ENCODE results near the gene SOX8.

The SOX8 gene

DNA sequence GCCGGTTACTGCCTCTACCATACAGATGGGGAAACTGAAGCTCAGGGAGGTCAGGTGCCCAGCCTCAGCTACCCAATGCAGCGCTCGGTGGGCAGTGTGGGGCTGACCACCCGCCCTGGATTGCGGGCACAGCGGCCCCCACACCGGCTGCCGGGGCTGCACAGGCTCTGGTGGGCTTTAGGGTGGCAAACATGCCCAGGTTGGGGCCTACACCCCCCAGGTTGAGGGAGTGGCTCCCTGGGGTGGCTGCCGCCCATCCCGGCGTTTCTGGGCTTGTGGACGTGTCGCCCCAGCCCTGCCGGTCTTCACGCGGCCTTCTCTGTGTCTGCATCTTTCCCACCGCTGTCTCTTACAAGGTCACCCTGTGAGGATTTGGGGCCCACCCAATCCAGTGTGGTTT is 50.1 kb downstream of the SOX8 start:
- TF ChIP-seq, protein P1, sequence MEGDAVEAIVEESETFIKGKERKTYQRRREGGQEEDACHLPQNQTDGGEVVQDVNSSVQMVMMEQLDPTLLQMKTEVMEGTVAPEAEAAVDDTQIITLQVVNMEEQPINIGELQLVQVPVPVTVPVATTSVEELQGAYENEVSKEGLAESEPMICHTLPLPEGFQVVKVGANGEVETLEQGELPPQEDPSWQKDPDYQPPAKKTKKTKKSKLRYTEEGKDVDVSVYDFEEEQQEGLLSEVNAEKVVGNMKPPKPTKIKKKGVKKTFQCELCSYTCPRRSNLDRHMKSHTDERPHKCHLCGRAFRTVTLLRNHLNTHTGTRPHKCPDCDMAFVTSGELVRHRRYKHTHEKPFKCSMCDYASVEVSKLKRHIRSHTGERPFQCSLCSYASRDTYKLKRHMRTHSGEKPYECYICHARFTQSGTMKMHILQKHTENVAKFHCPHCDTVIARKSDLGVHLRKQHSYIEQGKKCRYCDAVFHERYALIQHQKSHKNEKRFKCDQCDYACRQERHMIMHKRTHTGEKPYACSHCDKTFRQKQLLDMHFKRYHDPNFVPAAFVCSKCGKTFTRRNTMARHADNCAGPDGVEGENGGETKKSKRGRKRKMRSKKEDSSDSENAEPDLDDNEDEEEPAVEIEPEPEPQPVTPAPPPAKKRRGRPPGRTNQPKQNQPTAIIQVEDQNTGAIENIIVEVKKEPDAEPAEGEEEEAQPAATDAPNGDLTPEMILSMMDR (IDR thresholded peaks at IDR 0.05; ENCODE audit: extremely low read depth, insufficient read depth, missing control alignments), result no peak
- DNase-seq (ENCODE audit: low spot score), result no peak
- in situ Hi-C loops (cut with MboI; ENCODE audit: low pct_unique_long_range_greater_than_20kb, low sequenced_read_pairs, unreplicated experiment), result no loop called here

DNA sequence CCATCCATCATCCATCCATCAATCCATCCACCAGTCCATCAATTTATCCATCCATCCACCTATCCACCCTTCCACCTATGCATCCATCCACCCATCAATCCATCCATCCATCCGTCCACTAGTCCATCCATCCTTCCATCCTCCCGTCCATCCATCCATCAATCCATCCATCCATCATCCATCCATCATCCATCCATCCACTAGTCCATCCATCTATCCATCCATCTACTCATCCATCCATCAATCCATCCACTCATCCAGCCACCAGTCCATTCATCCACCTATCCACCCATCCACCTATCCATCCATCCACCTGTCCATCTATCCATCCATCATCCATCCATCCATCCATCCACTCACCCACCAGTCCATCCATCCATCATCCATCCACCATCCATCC is 51.0 kb downstream of the SOX8 start:
- no peak for DNase-seq (ENCODE audit: low spot score)
- in situ Hi-C loops (cut with MboI; ENCODE audit: low pct_unique_long_range_greater_than_20kb, low sequenced_read_pairs, unreplicated experiment), result no loop called here
- TF ChIP-seq, protein P1 (IDR thresholded peaks at IDR 0.05; ENCODE audit: extremely low read depth, insufficient read depth, missing control alignments), result no peak

DNA sequence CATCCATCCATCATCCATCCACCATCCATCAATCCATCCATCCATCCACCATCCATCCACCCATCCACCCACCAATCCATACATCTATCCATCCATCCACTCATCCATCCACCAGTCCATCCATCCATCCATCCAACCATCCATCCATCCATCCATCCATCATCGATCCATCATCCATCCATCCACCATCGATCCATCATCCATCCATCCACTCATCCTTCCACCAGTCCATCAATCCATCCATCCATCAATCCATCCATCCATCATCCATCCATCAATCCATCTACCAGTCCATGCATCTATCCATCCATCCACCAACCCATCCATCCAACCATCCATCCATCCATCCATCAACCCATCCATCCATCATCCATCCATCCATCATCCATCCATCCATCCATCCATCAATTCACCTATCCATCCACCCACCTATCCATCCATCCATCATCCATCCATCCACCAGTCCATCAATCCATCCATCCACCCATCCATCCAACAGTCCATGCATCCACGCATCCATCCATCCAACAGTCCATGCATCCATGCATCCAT is 51.6 kb downstream of the SOX8 start:
- TF ChIP-seq, protein P1 (IDR thresholded peaks at IDR 0.05; ENCODE audit: extremely low read depth, insufficient read depth, missing control alignments), result no peak
- in situ Hi-C loops (cut with MboI; ENCODE audit: low pct_unique_long_range_greater_than_20kb, low sequenced_read_pairs, unreplicated experiment), result no loop called here
- DNase-seq (ENCODE audit: low spot score), result no peak

DNA sequence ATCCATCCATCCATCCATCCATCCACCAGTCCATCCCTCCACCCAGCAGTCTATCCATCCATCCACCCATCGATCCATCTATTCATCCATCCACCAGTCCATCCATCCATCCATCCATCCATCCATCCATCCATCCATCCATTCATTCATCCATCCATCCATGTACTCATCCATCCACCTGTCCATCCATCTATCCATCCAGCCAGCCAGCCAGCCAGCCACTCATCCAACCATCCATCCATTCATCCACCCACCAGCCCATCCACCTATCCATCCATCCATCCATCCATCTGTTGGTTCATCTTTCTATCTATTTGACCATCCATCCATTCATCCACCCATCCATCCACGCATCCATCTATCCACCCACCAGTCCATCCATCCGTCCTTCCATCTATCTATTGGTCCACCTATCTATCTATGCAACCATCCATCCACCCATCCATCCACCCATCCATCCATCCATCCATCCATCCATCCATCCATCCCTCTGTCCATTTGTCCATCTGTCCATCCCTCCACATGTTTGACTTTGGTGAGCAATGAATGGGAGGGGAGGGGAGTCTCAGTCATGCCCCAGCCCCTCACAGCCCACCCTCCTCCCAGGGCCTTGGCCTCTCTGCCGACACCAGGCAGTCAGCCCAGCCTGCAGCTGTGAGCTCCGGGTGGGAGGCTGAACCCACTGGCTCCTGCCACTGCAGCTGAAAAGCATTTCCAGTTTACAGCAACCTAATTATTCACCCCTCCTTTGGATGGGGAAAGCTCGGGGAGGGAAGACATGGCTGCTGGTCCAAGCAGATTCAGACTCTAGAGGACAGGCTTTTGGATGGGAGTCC is 52.9 kb downstream of the SOX8 start:
- TF ChIP-seq, protein P1 (IDR thresholded peaks at IDR 0.05; ENCODE audit: extremely low read depth, insufficient read depth, missing control alignments), result no peak
- no peak for DNase-seq (ENCODE audit: low spot score)
- in situ Hi-C loops (cut with MboI; ENCODE audit: low pct_unique_long_range_greater_than_20kb, low sequenced_read_pairs, unreplicated experiment), result no loop called here

DNA sequence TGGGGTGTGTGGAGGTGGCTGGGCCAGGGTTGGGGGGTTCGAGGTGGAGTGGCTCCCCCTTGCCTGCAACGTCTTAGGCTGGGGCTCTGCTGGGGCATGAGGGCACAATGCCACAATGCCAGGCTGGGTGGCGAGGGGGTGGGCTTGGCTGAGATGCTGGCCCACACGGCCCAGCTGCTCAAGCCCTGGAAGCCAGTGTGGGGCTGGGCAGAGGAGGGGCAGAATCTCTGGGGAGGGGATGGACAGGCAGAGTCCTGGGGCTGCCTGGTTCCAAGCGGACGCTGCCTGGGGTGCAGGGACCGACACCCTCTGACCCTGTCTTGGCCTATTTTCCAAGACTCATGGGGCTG is 53.5 kb downstream of the SOX8 start:
- in situ Hi-C loops (cut with MboI; ENCODE audit: low pct_unique_long_range_greater_than_20kb, low sequenced_read_pairs, unreplicated experiment), result no loop called here
- TF ChIP-seq, protein P1 (IDR thresholded peaks at IDR 0.05; ENCODE audit: extremely low read depth, insufficient read depth, missing control alignments), result no peak
- no peak for DNase-seq (ENCODE audit: low spot score)

DNA sequence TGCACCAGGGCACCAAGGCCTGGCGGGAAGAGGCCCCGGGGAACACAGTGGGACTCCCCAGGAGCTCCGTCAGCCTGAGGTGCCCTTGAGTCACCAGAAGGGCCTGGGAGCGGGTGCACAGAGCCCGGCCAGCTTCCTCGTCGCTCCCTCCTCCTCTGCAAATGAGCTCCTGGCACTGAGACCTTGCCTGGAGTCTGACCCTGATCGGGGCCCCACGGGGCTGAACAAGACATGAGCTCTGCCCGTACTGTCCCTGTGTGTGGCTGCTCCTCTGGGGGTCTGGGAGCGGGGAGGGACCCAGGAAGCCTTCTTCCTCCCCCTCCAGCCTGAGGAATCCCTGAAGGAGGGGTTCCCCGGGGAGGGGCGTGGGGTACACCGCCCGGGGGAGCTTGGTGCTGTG is 54.6 kb downstream of the SOX8 start:
- in situ Hi-C loops (cut with MboI; ENCODE audit: low pct_unique_long_range_greater_than_20kb, low sequenced_read_pairs, unreplicated experiment), result no loop called here
- TF ChIP-seq, protein P1 (IDR thresholded peaks at IDR 0.05; ENCODE audit: extremely low read depth, insufficient read depth, missing control alignments), result no peak
- DNase-seq (ENCODE audit: low spot score), result no peak

Measured in GM13977 (cell line).